GM06990 (cell line): ENCODE results near the gene P2RY2.

Experiments used
- DNase-seq: peaks from one replicate; pipeline ENCODE4 v3.0.0-alpha.2; 2011; ENCODE audit not compliant: insufficient read length; ENCODE audit errors: extremely low read depth
- H3K27me3 ChIP-seq: replicated peaks from 2 replicates; pipeline ENCODE4 v1.6.0; 2011; ENCODE audit warnings: low read length; ENCODE audit not compliant: control insufficient read depth, insufficient read depth
- H3K36me3 ChIP-seq: 2 replicates; pipeline ENCODE4 v1.5.1; 2011; ENCODE audit warnings: low read length; ENCODE audit not compliant: control insufficient read depth, insufficient read depth
- H3K4me3 ChIP-seq: replicated peaks from 2 replicates; pipeline ENCODE4 v1.5.1; 2011; ENCODE audit warnings: low read depth, mild to moderate bottlenecking, control low read depth, low read length
- CTCF ChIP-seq: IDR thresholded peaks from 2 replicates; pipeline ENCODE4 v1.5.1; 2011; ENCODE audit warnings: low read length, control low read depth, mild to moderate bottlenecking, inconsistent platforms; ENCODE audit not compliant: insufficient read depth, poor library complexity, severe bottlenecking

P2RY2 gene

GRCh38 chr11:73262851-73263495, 44.9 kb downstream of the P2RY2 start:
- no peaks in the 10 kb centered on the region for H3K27me3 ChIP-seq
- H3K36me3 ChIP-seq: no peaks in the 10 kb centered on the region
- no peak for DNase-seq
- TF ChIP-seq CTCF: no peak
- no peak overlapping the region for H3K4me3 ChIP-seq

GRCh38 chr11:73263640-73264039, 45.6 kb downstream of the P2RY2 start:
- no peaks in the 10 kb centered on the region for H3K27me3 ChIP-seq
- H3K36me3 ChIP-seq: no peaks in the 10 kb centered on the region
- no peak overlapping the region for H3K4me3 ChIP-seq
- no peak for TF ChIP-seq CTCF
- DNase-seq: no peak

- H3K36me3 ChIP-seq: no peaks in the 10 kb centered on the region
- TF ChIP-seq CTCF: no peak
- H3K4me3 ChIP-seq: no peak overlapping the region
- DNase-seq: no peak
- H3K27me3 ChIP-seq: no peaks in the 10 kb centered on the region
Measured at GRCh38 chr11:73265278-73265810, 47.3 kb downstream of the P2RY2 start.

- Histone ChIP-seq H3K36me3 (no peaks in the 10 kb centered on the region), H3K4me3 (no peak overlapping the region), H3K27me3 (no peaks in the 10 kb centered on the region)
- no peak for DNase-seq
- TF ChIP-seq CTCF: no peak
Measured at GRCh38 chr11:73265853-73266645, 48.0 kb downstream of the P2RY2 start.

GRCh38 chr11:73266646-73267020, 48.6 kb downstream of the P2RY2 start:
- TF ChIP-seq CTCF: no peak
- no peak for DNase-seq
- Histone ChIP-seq H3K36me3 (no peaks in the 10 kb centered on the region), H3K4me3 (no peak overlapping the region), H3K27me3 (no peaks in the 10 kb centered on the region)
